Measurements from ENCODE around the gene CD83.

Gene CD83

DNA sequence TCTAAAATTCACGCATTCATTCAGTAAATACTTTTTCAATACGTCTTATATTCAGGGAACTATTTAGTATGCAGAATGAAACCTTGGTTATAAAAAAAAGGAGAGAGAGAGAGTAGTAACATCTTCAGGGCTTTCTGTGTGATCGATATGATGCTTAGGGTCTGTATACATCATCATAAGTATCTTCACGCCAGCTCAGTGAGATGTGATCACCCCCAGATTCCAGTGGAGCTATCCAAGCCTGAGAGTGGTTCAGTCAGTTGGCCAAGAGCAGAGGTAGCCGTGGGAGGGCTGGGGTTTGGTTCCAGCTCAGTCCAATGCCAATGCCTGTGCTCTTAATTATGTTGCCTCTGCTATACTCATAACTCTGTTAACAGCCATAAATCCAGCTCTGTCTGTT lies 8.6 kb downstream of the CD83 start:
- no peak for DNase-seq
- Histone ChIP-seq H3K4me3 (ENCODE audit: low read depth, low read length) (no peak overlapping the region), H3K27me3 (replicated peaks) (no peaks in the 10 kb centered on the region), H3K36me3 (replicated peaks) (no peaks in the 10 kb centered on the region), H3K27ac (no peak overlapping the region)
- TF ChIP-seq CTCF (IDR thresholded peaks at IDR 0.05; ENCODE audit: low read depth, low read length, missing control alignments) = no peak
- in situ Hi-C loops (cut with HindIII; ENCODE audit: low pct_ligation_motif_present, low sequenced_read_pairs) = no loop called here

DNA sequence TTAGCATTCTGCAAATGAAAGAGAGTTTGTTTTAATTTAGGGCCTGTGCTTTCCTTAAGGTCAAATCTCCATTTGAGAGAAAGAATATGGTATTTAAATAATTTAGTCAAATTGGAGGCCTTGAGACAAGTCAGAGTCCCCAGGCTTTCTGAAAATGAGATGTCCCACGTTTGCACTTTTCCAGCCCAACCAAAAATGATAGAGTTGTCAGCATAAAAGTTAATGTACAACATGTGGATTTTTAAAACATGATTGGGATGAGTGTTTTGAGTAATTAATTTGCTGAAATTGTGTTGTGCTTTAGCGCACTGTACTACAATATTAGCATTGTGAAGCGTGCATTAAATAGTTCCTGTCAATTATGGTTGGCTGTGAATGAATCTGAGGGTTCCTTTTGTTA lies 10.0 kb downstream of the CD83 start:
- Histone ChIP-seq H3K27me3 (replicated peaks) (no peaks in the 10 kb centered on the region), H3K36me3 (replicated peaks) (no peaks in the 10 kb centered on the region), H3K27ac (no peak overlapping the region), H3K4me3 (ENCODE audit: low read depth, low read length) (no peak overlapping the region)
- DNase-seq = no peak
- TF ChIP-seq CTCF (IDR thresholded peaks at IDR 0.05; ENCODE audit: low read depth, low read length, missing control alignments) = no peak
- in situ Hi-C loops (cut with HindIII; ENCODE audit: low pct_ligation_motif_present, low sequenced_read_pairs) = no loop called here

DNA sequence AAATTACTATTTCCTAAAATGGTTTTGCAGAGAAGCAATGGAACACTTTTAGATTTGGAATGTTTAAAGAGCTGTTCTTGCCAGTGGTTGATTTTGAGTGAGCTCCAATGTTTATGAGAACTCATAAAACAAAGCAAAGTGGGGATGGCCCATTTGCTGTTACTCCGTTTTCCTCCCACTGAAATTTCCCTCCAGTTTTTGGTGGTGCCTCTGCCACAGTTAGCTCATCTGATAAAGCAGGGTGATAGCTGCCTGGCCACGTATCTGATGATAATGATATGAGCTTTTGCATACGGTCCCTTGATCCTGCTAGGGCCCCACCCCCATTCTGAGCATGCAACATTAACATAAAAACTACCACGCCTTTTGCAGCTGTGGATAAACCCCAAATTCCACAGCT lies 10.4 kb downstream of the CD83 start:
- in situ Hi-C loops (cut with HindIII; ENCODE audit: low pct_ligation_motif_present, low sequenced_read_pairs) = no loop called here
- H3K36me3 ChIP-seq (replicated peaks) = no peaks in the 10 kb centered on the region
- TF ChIP-seq CTCF (IDR thresholded peaks at IDR 0.05; ENCODE audit: low read depth, low read length, missing control alignments) = no peak
- no peaks in the 10 kb centered on the region for H3K27me3 ChIP-seq (replicated peaks)
- no peak overlapping the region for H3K4me3 ChIP-seq (ENCODE audit: low read depth, low read length)
- no peak for DNase-seq
- H3K27ac ChIP-seq = no peak overlapping the region

DNA sequence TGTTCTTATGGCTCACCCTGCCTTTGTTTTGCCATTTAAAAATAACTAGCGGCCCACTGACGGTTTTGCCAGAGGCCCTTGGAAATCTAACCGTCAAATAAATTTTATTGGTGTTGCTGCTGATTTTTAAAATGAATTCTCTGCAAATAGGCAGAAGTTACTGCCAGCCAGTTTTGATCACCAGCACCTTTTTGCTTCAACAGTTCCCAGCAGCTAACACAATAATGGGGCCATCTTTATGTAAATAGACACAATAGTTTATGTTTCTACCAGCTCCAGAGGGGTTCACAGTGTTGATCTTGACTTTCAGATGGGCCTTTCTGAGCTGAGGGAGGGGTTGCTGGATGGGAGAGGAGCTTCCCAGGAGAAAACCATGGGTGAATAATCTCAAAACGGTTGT lies 11.2 kb downstream of the CD83 start:
- DNase-seq = no peak
- Histone ChIP-seq H3K4me3 (ENCODE audit: low read depth, low read length) (no peak overlapping the region), H3K27ac (no peak overlapping the region), H3K36me3 (replicated peaks) (no peaks in the 10 kb centered on the region), H3K27me3 (replicated peaks) (no peaks in the 10 kb centered on the region)
- TF ChIP-seq CTCF (IDR thresholded peaks at IDR 0.05; ENCODE audit: low read depth, low read length, missing control alignments) = no peak
- in situ Hi-C loops (cut with HindIII; ENCODE audit: low pct_ligation_motif_present, low sequenced_read_pairs) = no loop called here

DNA sequence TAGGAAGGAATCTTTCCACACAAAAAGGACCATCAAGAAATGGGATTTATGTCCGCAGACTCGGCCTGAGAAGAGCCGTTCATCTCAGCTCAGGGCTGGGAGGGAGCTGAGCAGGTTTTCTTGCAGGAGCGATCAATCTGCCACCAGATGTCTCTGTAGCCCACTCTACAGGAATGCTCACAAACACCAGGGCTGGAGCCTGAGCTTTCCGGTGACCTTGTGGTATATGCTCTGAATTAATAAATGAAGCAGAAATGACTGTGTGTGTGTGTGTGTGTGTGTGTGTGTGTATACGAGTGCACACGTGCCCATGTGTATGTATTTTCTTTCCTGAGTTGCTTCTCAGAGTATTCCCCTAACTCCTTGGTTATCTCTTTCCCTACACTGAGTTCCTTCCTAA lies 12.0 kb downstream of the CD83 start:
- peak; percentile 70 for DNase-seq
- H3K27ac ChIP-seq = no peak overlapping the region

More for the DNA sequence above, 12.0 kb downstream of the CD83 start:
- H3K27me3 ChIP-seq (replicated peaks) = no peaks in the 10 kb centered on the region
- no peak overlapping the region for H3K4me3 ChIP-seq (ENCODE audit: low read depth, low read length)
- in situ Hi-C loops (cut with HindIII; ENCODE audit: low pct_ligation_motif_present, low sequenced_read_pairs) = no loop called here
- TF ChIP-seq CTCF (IDR thresholded peaks at IDR 0.05; ENCODE audit: low read depth, low read length, missing control alignments) = peak; percentile 82
- no peaks in the 10 kb centered on the region for H3K36me3 ChIP-seq (replicated peaks)

Data from brain microvascular endothelial cell (primary cell).